AG08396 (cell line): Measurements from ENCODE around the gene FSHR.

Source experiments
- DNase-seq: peaks from one replicate; pipeline ENCODE4 v3.0.0; 2012; ENCODE audit warnings: low spot score, mixed read lengths

Gene FSHR

GRCh38 chr2:49154140-49154539 is at the start of gene FSHR:
Gene FSHR (minus strand): TSS chr2:49154515. CDS start chr2:49154417, 98 bp downstream.
- no peak for DNase-seq

- no peak for DNase-seq
Observed at GRCh38 chr2:49199266-49199665, 45.0 kb upstream of the FSHR start.

GRCh38 chr2:49194701-49195100 is 40.4 kb upstream of the FSHR start:
- DNase-seq, result no peak

- DNase-seq, result no peak
Observed at GRCh38 chr2:49192036-49192435, 37.7 kb upstream of the FSHR start.

GRCh38 chr2:49189512-49190225 is 35.4 kb upstream of the FSHR start:
- no peak for DNase-seq

- DNase-seq, result no peak
Observed at GRCh38 chr2:49186050-49186648, 31.8 kb upstream of the FSHR start.

GRCh38 chr2:49178656-49179055 is 24.3 kb upstream of the FSHR start:
- DNase-seq, result no peak

- no peak for DNase-seq
Observed at GRCh38 chr2:49177194-49177593, 22.9 kb upstream of the FSHR start.

GRCh38 chr2:49175831-49176230 is 21.5 kb upstream of the FSHR start:
- no peak for DNase-seq

- no peak for DNase-seq
Observed at GRCh38 chr2:49174750-49175149, 20.4 kb upstream of the FSHR start.

- DNase-seq, result no peak
Observed at GRCh38 chr2:49167131-49167530, 12.8 kb upstream of the FSHR start.

GRCh38 chr2:49165662-49166061 is 11.3 kb upstream of the FSHR start:
- no peak for DNase-seq

- no peak for DNase-seq
Observed at GRCh38 chr2:49164729-49165128, 10.4 kb upstream of the FSHR start.

GRCh38 chr2:49162151-49162550 is 7.8 kb upstream of the FSHR start:
- DNase-seq, result no peak

GRCh38 chr2:49154891-49155290 is 576 bp upstream of the FSHR start:
- no peak for DNase-seq

- DNase-seq, result no peak
Observed at GRCh38 chr2:49153252-49153651, 1.1 kb downstream of the FSHR start.

GRCh38 chr2:49152824-49153223 is 1.5 kb downstream of the FSHR start:
- no peak for DNase-seq

- no peak for DNase-seq
Observed at GRCh38 chr2:49146401-49146800, 7.9 kb downstream of the FSHR start.

GRCh38 chr2:49131801-49132200 is 22.5 kb downstream of the FSHR start:
- DNase-seq, result no peak

GRCh38 chr2:49129034-49129433 is 25.3 kb downstream of the FSHR start:
- DNase-seq, result no peak

- no peak for DNase-seq
Observed at GRCh38 chr2:49123600-49123999, 30.7 kb downstream of the FSHR start.

- no peak for DNase-seq
Observed at GRCh38 chr2:49122107-49122506, 32.2 kb downstream of the FSHR start.

GRCh38 chr2:49113046-49113445 is 41.3 kb downstream of the FSHR start:
- no peak for DNase-seq

GRCh38 chr2:49111456-49111855 is 42.9 kb downstream of the FSHR start:
- no peak for DNase-seq
